Breast epithelium (tissue), 3 donors: ENCODE data around the gene PER2.

Experiments
- CTCF ChIP-seq, 3 donors: fragments of 450-650 bp; IDR thresholded peaks; one replicate each; pipeline ENCODE4 v1.5.1; 2016 to 2017; ENCODE audit warnings: antibody characterized with exemption in 3 of 3, mild to moderate bottlenecking in 3 of 3, moderate library complexity in 3 of 3
- POLR2A ChIP-seq: fragments of 450-650 bp; IDR thresholded peaks from one replicate; pipeline ENCODE4 v1.6.1; 2016; ENCODE audit warnings: antibody characterized with exemption, mild to moderate bottlenecking, moderate library complexity
- POLR2AphosphoS5 ChIP-seq, 3 donors: sonication (generic); formaldehyde crosslinking; IDR thresholded peaks; one replicate each; pipeline ENCODE4 v1.6.1; 2017; ENCODE audit warnings: antibody characterized with exemption in 3 of 3

DNA sequence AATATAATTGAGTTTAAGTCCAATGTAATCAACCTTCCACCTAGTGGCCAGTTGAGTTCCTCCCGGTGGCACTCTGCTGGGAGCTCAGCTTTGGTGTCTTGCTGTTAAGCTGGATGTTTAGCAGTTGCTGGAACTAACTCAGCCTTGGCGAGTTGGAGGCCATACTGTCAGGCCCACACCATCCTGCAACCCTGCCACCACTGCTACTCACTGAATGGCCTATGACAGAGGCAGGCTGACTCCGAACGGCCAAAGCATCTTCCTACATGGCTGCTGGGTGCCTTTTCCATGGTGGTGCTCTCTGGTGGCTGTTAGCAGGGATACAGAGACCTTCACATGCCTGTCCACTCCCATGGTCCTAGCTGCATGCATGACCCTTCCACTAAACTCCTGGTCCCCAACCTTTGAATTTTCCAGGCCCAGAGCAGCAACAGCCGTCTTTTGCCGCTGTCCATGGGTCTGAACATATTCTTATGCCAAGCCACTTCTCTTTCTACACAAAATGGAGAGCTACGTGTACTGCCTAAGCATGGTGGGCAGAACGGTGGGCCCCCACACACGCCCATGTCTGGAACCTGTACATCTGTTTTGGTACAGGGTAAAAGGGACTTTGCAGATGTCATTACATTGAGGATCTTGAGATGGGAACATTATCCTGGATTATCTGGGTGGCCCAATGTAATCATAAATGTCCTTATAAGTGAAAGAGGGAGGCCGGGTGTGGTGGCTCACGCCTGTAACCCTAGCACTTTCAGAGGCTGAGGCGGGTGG, 16.9 kb upstream of the PER2 start:
- TF ChIP-seq POLR2AphosphoS5 (IDR thresholded peaks at IDR 0.05) (no peak), CTCF (IDR thresholded peaks at IDR 0.05) (peak in 1 of 3 donors; percentile 13), POLR2A (no peak)
